NCI-H1694 (cell line): ENCODE data around the gene TROAP.
A peak's percentile ranks its signal among the peaks of the same experiment; 100 is the strongest.

Source experiments
- DNase-seq: peaks from one replicate; lab custom pipeline; 2025; lab: John Stamatoyannopoulos, UW

The TROAP gene

DNA sequence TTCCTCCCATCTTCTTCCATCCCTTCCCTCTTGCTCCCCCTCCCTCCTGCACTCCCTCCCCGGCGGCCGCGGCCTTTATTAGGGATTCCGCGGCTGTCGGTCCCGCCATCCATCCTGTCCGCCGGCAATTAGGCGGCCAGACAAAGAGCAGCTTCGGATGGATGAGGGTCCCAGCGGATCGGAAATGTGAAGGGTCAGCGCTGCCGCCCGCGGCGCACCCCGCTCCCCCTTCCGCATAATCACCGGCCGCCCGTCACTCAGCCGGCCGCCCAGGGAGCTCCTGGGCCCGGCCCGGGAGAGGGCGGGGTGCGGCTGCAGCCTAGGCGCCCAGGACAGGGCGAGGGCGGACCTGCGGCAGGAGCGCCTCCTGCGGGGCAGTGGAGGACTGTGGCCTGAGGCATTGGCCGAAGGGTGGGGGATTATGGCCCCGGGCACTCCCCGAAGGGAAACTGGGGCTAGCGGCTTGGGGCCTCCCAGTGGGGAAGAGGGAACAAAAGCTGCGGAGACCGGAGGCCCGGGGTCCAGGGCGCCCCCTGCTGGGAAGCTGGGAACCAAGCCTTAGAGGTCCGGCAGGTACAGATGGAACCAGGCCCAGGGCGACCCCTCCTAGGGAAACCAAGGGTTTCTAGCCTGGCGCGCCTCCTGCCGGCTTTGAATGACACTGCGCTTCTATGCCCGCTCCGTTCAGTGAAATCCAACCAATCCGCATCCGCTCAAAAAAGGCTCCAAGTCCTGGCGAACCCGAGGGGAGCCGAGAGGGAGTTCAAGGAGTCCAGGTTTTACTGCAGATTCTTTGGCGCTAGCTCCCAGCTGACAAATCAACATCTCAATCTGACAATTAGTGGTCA lies 19.2 kb downstream of the TROAP start:
- peak; percentile 92 for DNase-seq

GRCh38 chr12:49342914-49343731 lies 20.1 kb downstream of the TROAP start:
- DNase-seq = no peak

GRCh38 chr12:49344486-49345050 lies 21.5 kb downstream of the TROAP start:
- DNase-seq = no peak

DNA sequence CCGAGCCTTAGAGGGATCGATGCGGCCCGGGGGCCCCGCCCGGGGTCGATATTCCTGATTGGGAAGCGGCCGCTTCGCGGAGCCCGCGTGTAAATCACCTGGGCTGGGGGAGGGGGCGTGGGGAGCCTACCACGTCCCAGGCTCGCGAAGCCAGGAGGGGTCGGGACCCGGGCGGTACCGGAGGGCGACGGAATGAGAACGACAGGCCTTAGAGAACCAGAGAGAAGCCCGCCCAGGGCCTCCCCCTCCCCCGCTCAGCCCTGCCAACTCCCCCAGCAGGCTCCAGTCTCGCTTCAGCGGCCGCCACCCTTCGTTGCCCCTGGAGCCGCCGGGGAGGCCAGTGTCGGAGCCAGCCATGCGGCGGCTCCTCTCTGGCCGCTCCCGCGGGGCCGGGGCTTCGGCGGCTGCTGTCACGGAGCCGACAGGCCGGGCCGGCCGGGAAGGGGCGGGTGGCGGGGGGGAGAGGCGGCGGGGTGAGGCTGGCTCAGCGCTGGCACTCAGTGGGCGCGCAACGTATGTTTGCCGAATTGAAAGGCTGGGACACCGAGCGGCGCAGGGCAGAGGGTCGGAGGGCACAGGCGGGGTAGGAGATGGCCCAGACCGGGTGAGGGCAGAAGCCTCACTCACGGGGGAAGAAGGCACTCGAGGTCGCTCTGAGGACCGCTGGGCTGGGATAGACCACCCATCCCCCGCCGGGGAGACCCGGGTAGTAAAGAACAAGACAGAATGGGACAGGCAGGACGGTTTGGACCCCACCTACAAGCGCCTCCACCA lies 22.2 kb downstream of the TROAP start:
- no peak for DNase-seq

- DNase-seq = no peak
These were observed 23.0 kb downstream of the TROAP start for GRCh38 chr12:49345825-49346658.

DNA sequence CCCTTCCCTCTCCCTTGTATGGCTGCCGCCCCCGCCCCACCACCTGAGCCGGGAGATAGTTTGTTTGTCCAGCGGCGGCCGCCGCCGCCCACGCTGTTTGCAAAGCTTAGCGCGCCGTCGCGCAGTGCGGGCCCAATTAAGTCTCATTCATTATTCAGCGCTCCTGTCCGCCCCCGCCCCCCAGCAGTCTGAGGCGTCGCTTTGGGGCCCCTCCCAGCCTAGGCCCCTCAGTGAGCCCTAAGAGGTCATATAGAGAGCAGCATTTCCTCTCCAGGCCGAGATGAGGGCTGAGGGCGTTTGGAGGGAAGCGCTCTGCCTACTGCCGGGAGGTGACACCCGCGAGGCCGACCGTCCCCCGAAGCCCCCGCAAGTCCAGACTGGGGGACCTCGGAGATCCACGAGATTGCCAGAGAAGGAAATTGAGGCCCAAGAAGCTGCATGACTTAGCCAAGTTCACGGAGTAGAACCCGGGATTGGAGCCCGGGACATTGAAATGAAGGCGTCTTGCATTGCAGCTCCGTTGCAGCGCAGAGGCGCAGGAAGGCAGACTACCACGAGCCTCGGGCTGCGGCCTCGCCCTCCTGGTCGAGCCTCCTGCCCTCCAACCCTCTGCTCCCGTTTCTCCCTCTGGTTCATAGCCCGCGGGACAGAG lies 23.7 kb downstream of the TROAP start, which contains the start of gene DNAJC22:
Gene DNAJC22, plus strand, starts transcription at position 230 of the 652 bp plus-strand sequence. CDS start 1,985 bp downstream, outside the sequence.
- DNase-seq = peak; percentile 13

- peak; percentile 25 for DNase-seq
These were observed 24.5 kb downstream of the TROAP start for GRCh38 chr12:49347311-49348193.

DNA sequence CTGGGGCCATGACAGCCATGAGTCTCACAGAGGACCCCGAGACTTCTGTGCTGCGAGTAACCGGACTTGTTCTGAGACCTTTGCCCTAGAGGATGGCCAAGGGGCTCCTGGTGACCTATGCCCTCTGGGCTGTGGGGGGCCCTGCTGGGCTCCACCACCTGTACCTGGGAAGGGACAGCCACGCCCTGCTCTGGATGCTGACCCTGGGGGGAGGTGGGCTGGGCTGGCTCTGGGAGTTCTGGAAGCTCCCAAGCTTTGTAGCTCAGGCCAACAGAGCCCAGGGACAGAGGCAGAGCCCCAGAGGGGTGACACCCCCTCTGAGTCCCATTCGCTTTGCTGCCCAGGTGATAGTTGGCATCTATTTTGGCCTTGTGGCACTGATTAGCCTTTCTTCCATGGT lies 25.7 kb downstream of the TROAP start:
- DNase-seq = no peak

GRCh38 chr12:49349266-49349665 lies 26.2 kb downstream of the TROAP start:
- no peak for DNase-seq

DNA sequence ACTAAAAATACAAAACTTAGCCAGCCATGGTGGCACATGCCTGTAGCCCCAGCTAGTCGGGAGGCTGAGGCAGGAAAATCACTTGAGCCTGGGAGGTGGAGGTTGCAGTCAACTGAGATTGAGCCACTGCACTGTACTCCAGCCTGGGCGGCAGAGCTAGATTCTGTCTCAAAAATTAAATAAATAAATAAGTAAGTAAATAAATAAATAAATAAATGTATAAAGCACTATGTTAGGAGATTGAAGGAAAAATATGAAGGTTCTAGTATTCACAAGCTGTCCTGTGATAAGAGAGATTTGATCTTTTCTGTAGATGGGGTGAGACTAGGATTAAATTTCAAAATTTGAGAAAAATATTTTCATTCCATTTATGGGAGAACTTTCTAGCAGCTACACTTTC lies 29.3 kb downstream of the TROAP start:
- DNase-seq = no peak

GRCh38 chr12:49355913-49356312 lies 32.9 kb downstream of the TROAP start:
- no peak for DNase-seq

DNA sequence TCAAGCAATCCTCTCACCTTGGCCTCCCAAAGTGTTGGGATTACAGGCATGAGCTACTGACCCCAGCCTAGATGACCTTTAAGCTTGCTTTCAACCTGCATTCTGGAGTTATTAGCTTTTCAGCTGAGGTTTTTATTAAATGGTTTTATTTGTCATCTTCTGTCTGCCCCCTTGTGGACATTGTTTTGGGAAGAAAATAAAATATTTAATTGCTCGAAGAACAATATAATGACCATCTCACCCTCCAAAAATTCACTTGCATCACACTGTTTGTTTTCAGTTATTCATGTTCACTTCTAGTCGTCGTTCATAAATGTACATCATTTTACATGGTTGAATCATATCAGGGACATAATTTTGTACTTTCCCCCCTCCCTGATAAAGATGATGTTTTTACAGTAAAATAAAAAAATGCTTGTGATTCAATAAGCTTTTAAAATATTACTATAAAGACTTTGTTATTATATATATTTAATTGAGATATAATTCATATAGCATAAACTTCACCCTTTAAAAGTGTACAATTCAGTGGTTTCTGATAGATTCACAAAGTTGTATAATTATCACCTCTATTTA lies 34.1 kb downstream of the TROAP start:
- peak; percentile 48 for DNase-seq

DNA sequence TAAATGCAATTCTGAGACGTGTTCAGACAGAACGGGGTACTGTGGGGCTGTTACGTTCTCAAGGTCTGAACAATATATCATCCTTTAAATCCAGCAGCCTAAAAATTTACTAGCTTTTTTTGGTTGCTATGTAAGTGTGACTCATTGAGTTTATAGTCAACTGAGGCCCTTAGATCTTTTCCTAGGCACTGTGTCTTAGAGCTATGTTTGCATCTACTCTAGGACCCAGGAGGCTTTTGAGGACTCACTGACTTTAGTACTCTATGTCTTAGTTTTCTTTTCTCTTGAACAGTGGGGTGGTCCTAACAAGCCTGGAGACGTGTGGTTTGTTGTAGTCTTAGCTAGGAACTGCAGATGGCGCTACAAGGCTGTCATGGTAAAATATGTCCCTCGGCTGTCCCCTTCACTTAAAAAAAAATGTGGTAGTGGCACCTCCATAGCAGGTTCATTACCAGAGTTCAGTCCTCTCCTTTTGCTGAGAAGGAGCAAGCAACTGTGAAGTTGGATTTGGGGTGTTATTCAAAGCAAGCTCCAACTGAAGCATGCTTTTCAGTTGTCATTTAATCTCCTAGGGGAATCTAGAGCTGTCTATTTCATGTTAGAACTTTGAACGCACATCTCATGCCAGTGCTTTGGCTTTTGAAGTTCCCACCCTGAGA lies 35.6 kb downstream of the TROAP start:
- DNase-seq = peak; percentile 73

DNA sequence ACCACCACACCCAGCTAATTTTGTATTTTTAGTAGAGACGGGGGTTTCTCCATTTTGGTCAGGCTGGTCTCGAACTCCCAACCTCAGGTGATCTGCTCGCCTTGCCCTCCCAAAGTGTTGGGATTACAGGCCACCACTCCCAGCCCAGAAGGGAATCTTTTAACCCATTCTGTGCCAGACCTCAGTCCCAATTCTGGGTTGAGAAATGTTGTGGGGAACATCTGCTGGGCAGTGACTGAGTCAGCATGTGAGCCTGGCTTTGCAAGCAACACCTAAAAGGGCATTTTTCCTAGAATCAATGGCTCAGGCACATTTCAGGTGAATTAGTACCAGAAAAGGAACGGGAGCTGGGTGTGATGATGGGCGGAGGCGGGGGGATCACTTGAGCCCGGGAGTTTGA lies 36.6 kb downstream of the TROAP start:
- no peak for DNase-seq

DNA sequence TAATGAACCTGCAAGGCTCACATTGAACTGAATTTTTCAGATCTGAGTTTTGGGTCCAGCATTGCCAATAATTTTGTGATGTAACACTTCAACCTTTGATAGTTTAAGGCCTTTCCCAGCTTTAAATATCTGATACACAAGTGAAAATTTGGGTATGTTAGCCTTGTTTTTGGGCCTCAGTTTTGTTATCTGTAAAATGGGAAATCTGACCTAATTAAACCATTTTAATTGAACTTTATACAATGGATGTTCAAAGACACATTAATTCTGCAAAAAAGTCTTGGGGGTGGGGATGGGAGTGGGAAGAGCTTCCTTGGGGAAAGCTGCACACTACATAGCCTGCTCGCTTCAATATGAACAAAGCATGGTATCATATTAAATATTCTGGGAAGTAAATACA lies 39.0 kb downstream of the TROAP start:
- no peak for DNase-seq

DNA sequence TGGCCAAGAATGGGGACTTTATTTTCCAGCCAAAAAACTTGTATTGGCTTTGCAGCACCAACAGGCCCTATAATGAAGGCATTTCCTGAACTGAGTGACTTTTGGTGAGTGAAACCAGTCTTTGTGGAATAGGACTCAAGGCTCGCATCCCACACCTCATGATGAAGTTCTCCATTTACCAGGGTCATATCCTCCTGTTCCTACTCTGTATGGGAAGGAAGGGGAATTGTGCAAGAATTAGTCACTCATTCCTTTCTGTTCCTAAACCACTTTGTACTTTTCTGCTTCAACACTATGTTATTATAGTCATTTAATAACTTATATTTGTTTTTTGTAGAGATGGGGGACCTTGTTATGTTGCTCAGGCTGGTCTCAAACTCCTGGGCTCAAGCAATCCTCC lies 41.9 kb downstream of the TROAP start:
- no peak for DNase-seq

DNA sequence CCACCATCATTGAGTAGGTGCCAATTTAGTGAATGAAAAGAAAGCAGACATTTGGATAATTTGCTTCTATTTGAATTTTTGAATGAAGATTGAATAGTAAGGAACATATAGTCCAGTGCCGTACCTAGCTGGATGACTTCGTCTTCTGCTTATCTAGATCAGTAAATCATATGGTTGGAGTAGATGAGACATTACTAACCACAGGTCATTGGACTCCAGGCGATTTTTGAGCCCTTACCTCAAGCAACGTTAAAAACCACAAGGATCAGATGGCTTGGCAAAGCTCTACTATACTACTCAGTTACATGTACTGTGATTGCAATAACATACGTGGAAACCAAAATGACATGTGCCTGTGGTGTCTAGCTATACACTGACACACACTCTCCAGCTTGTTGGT lies 42.5 kb downstream of the TROAP start:
- DNase-seq = no peak

DNA sequence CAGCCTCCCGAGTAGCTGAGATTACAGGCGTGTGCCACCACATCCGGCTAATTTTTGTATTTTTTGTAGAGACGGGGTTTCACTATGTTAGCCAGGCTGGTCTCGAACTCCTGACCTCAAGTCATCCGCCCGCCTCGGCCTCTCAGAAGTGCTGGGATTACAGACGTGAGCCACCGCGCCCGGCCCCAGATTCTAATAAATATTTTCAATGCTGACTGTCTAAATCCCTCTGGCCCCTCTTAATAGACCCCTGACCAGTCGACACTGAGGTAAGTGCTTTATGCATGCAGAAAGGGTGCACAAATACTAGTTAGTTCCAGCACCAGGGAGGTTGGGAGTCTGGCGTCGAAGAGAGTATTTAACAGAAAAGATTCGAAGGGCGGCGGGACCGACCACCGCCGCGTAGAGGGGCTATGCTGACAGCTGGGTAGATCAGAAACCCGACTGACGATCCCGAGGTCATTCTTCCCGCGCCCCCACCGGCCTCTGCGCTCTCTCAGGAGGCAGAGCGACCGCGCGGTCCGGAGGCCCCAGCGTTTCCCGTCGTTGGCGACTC lies 43.1 kb downstream of the TROAP start:
- DNase-seq = no peak
